RWPE2 (cell line): ENCODE data around the gene TMC4.
"Not testable (repeated sequence)": the region's sequence is repeated elsewhere in the genome, so short reads cannot be mapped to it uniquely, and the experiment has no call there.

ENCODE experiments used
- ATAC-seq: fragments of 200-7000 bp; cut with Tn5 transposase; 3 replicates; pipeline ENCODE4 v1.9.1; 2021; ENCODE audit warnings: low read depth
- DNase-seq: peaks from one replicate; pipeline ENCODE4 v3.0.0-alpha.2; 2020; ENCODE audit warnings: low spot score
- H3K27ac ChIP-seq: fragments of 450-650 bp; 2 replicates; pipeline ENCODE4 v1.5.1; 2017; ENCODE audit warnings: mild to moderate bottlenecking; ENCODE audit not compliant: poor library complexity, severe bottlenecking
- H3K27me3 ChIP-seq: fragments of 250-450 bp; sonication (Bioruptor Pico); 2 replicates; pipeline ENCODE4 v1.5.1; 2021; ENCODE audit warnings: mild to moderate bottlenecking, moderate library complexity; ENCODE audit not compliant: insufficient read depth, poor library complexity, severe bottlenecking
- H3K36me3 ChIP-seq: fragments of 250-450 bp; sonication (Bioruptor Pico); 2 replicates; pipeline ENCODE4 v1.5.1; 2020; ENCODE audit warnings: low read depth, mild to moderate bottlenecking, moderate library complexity
- H3K4me1 ChIP-seq: fragments of 250-450 bp; sonication (Bioruptor Pico); 2 replicates; pipeline ENCODE4 v1.5.1; 2021; ENCODE audit warnings: mild to moderate bottlenecking, moderate library complexity; ENCODE audit not compliant: insufficient read depth, poor library complexity, severe bottlenecking
- H3K4me3 ChIP-seq: fragments of 250-450 bp; sonication (Bioruptor Pico); 2 replicates; pipeline ENCODE4 v1.5.1; 2021; ENCODE audit warnings: mild to moderate bottlenecking, moderate library complexity; ENCODE audit not compliant: severe bottlenecking
- H3K9me3 ChIP-seq: fragments of 250-450 bp; sonication (Bioruptor Pico); 2 replicates; pipeline ENCODE4 v1.5.1; 2021; ENCODE audit warnings: mild to moderate bottlenecking, moderate library complexity; ENCODE audit not compliant: severe bottlenecking
- CTCF ChIP-seq: fragments of 450-650 bp; IDR thresholded peaks from one replicate; pipeline ENCODE4 v1.5.1; 2017; ENCODE audit warnings: mild to moderate bottlenecking, moderate library complexity; ENCODE audit not compliant: poor library complexity, severe bottlenecking

Gene TMC4

GRCh38 chr19:54186351-54186750 is 13.4 kb upstream of the TMC4 start:
- H3K27ac ChIP-seq = no peak overlapping the region
- peaks cover 13% of the 10 kb centered on the region; the same call in 1 of the 2 replicates for H3K36me3 ChIP-seq
- H3K27me3 ChIP-seq = no peaks in the 10 kb centered on the region
- no peak for ATAC-seq
- DNase-seq = no peak
- no peaks in the 10 kb centered on the region for H3K9me3 ChIP-seq
- H3K4me1 ChIP-seq = no peaks in the 10 kb centered on the region
- TF ChIP-seq CTCF = no peak
- no peak overlapping the region for H3K4me3 ChIP-seq

GRCh38 chr19:54183431-54183830 is 10.5 kb upstream of the TMC4 start:
- no peaks in the 10 kb centered on the region for H3K9me3 ChIP-seq
- H3K27ac ChIP-seq = no peak overlapping the region
- ATAC-seq (no peak), DNase-seq (no peak)
- H3K4me3 ChIP-seq = no peak overlapping the region
- H3K36me3 ChIP-seq = peaks cover 29% of the 10 kb centered on the region
- H3K4me1 ChIP-seq = no peaks in the 10 kb centered on the region
- TF ChIP-seq CTCF = no peak
- no peaks in the 10 kb centered on the region for H3K27me3 ChIP-seq

GRCh38 chr19:54181894-54182293 is 8.9 kb upstream of the TMC4 start:
- not testable (repeated sequence) for ATAC-seq, H3K4me1 ChIP-seq, DNase-seq, H3K27ac ChIP-seq, H3K27me3 ChIP-seq, H3K4me3 ChIP-seq, H3K9me3 ChIP-seq
- peaks cover 26% of the 10 kb centered on the region for H3K36me3 ChIP-seq

- H3K4me3 ChIP-seq = no peak overlapping the region
- TF ChIP-seq CTCF = no peak
- H3K27ac ChIP-seq = no peak overlapping the region
- peaks cover 21% of the 10 kb centered on the region for H3K36me3 ChIP-seq
- DNase-seq = no peak
- no peaks in the 10 kb centered on the region for H3K27me3 ChIP-seq
- no peaks in the 10 kb centered on the region for H3K9me3 ChIP-seq
- no peaks in the 10 kb centered on the region for H3K4me1 ChIP-seq
- no peak for ATAC-seq
Measured at GRCh38 chr19:54180691-54181091, 7.7 kb upstream of the TMC4 start.

GRCh38 chr19:54179921-54180461 is 7.0 kb upstream of the TMC4 start:
- DNase-seq = no peak
- Histone ChIP-seq H3K9me3 (no peaks in the 10 kb centered on the region), H3K27ac (no peak overlapping the region), H3K4me1 (no peaks in the 10 kb centered on the region), H3K27me3 (no peaks in the 10 kb centered on the region), H3K36me3 (peaks cover 21% of the 10 kb centered on the region), H3K4me3 (no peak overlapping the region)
- peak; percentile 41 for TF ChIP-seq CTCF
- ATAC-seq = peak; percentile 76
